Lower lobe of right lung (tissue), 2 donors: ENCODE results near the gene TBXAS1. TPM values are rescaled to one million over a fixed set of nuclear protein-coding genes. Genes with fewer than 3 reads are reported as not detected.

Experiments
- ATAC-seq, 2 donors: fragments of 200-7000 bp; cut with Tn5 transposase; one replicate each; pipeline ENCODE4 v1.9.1; 2020 to 2022; ENCODE audit warnings: mild to moderate bottlenecking in 2 of 2, moderate library complexity in 2 of 2
- DNase-seq: peaks from one replicate; pipeline ENCODE4 v3.0.0-alpha.2; 2020
- H3K27ac ChIP-seq: fragments of 200-600 bp; one replicate; pipeline ENCODE4 v1.8.0; 2022
- H3K27me3 ChIP-seq: fragments of 200-600 bp; one replicate; pipeline ENCODE4 v1.8.0; 2022; ENCODE audit warnings: low read depth
- H3K36me3 ChIP-seq: fragments of 200-600 bp; one replicate; pipeline ENCODE4 v1.8.0; 2022; ENCODE audit warnings: mild to moderate bottlenecking
- H3K4me1 ChIP-seq: fragments of 200-600 bp; one replicate; pipeline ENCODE4 v1.8.0; 2022
- H3K4me3 ChIP-seq: fragments of 200-600 bp; one replicate; pipeline ENCODE4 v1.8.0; 2022; ENCODE audit warnings: mild to moderate bottlenecking
- H3K9me3 ChIP-seq: fragments of 200-600 bp; one replicate; pipeline ENCODE4 v1.8.0; 2022
- intact Hi-C: fragments of 100-400 bp; cut with DNase I; formaldehyde crosslinking; loops from one replicate; pipeline ENCODE4 v1.11.0; 2022
- total RNA-seq: library from RNA; stranded (reverse); fragmentation: NEBNext Ultra II Directional; extraction: Animal tissue kit (Norgen Biotek cat#: 25700); gene quantifications from one replicate; pipeline ENCODE4 v1.2.1, GENCODE V29; 2021
- TF ChIP-seq, protein P1 (sequence below): fragments of 200-600 bp; IDR thresholded peaks from one replicate; pipeline ENCODE4 v1.8.0; 2022; ENCODE audit warnings: antibody characterized with exemption, mild to moderate bottlenecking
- donor health status: DM: no; HTN: yes; CAD: no; lungs with severe emphysema.

TBXAS1 gene
- total RNA-seq, 1 donor from 2014 or later, result 92.6 TPM

DNA sequence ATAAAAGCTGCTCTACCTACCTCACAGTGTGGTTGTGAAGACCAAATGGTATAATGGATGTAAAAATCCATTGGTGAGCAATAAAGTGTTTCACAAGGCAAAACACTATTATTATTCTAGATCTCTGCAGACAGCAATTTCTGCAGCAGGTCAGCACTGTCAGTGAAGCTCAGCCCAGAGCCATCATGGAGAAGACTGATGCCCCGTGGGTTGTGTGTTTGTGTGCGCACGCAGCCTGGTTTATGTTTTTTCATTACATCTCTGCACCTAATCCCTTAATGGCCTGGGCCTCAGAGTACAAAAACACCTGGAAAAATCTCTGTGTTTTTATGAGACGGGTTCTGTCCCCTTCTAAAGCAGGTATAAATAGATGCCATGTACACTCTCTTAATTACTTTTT lies 169.5 kb downstream of the TBXAS1 start:
- Histone ChIP-seq H3K27ac (no peak overlapping the region), H3K36me3 (no peaks in the 10 kb centered on the region), H3K4me3 (no peak overlapping the region), H3K4me1 (peaks cover 4% of the 10 kb centered on the region), H3K27me3 (no peaks in the 10 kb centered on the region), H3K9me3 (no peaks in the 10 kb centered on the region)
- TF ChIP-seq, protein P1, sequence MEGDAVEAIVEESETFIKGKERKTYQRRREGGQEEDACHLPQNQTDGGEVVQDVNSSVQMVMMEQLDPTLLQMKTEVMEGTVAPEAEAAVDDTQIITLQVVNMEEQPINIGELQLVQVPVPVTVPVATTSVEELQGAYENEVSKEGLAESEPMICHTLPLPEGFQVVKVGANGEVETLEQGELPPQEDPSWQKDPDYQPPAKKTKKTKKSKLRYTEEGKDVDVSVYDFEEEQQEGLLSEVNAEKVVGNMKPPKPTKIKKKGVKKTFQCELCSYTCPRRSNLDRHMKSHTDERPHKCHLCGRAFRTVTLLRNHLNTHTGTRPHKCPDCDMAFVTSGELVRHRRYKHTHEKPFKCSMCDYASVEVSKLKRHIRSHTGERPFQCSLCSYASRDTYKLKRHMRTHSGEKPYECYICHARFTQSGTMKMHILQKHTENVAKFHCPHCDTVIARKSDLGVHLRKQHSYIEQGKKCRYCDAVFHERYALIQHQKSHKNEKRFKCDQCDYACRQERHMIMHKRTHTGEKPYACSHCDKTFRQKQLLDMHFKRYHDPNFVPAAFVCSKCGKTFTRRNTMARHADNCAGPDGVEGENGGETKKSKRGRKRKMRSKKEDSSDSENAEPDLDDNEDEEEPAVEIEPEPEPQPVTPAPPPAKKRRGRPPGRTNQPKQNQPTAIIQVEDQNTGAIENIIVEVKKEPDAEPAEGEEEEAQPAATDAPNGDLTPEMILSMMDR, result no peak
- no peak for ATAC-seq
- no peak for DNase-seq
- intact Hi-C loops, result no loop called here

DNA sequence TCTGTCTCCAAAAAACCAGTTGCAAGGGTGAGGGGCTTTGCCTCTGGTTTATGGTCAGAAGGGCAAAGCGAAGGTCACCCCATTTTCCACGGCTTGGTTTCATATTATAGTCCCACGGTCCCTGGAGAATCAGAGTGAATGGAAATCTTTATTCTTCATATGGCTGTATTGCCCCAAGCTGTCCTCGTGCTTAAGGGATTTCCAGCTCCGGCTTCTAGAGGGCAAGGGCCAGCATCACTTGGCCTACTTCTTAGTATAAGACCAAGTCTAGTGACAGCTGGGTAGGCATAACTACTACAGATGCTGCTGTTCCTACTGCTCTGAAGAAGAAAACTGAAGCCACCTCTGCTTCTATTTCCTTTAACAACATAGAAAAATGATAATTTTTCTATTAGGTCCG lies 170.5 kb downstream of the TBXAS1 start:
- DNase-seq, result no peak
- intact Hi-C loops, result no loop called here
- no peaks in the 10 kb centered on the region for H3K27me3 ChIP-seq
- no peak overlapping the region for H3K27ac ChIP-seq
- TF ChIP-seq, protein P1, result no peak
- H3K36me3 ChIP-seq, result no peaks in the 10 kb centered on the region
- no peaks in the 10 kb centered on the region for H3K9me3 ChIP-seq
- no peak for ATAC-seq
- H3K4me3 ChIP-seq, result no peak overlapping the region
- H3K4me1 ChIP-seq, result peaks cover 4% of the 10 kb centered on the region

DNA sequence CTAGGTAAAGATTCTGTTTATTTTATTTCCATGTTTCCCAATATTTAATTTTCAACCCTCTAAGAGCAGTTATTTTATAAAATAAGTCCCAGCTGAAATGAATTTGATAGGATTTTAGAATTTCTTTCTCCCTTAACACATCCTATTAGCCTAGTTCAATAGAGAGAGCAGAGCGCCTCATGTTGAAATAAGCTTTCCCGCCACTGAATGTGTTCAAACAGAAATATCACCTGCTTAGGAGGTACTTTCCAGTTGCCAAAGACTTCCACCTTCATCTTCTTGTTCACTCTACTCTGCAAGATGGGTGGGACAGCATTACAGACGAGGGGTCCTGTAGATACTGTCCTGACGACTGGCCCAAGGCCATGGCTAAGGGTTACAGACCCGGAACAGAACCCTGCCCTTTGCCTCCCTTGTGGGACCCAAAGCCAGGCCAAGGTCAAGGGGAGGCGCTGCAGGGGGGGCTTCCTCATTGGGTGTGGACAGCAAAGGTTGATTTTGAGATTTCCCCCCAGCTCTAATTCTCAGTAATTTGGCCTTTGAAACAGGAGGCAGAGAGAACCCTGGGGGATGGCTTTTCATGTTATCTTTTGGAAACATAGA lies 171.7 kb downstream of the TBXAS1 start:
- H3K4me1 ChIP-seq, result no peaks in the 10 kb centered on the region
- TF ChIP-seq, protein P1, result no peak
- ATAC-seq (no peak), DNase-seq (no peak)
- H3K27me3 ChIP-seq, result no peaks in the 10 kb centered on the region
- no peaks in the 10 kb centered on the region for H3K9me3 ChIP-seq
- no peaks in the 10 kb centered on the region for H3K36me3 ChIP-seq
- H3K27ac ChIP-seq, result no peak overlapping the region
- intact Hi-C loops, result loop anchor here (10.0 kb wide), 3 partner anchors 226 to 386 kb away; partner anchors contain the start of gene HIPK2
- no peak overlapping the region for H3K4me3 ChIP-seq

DNA sequence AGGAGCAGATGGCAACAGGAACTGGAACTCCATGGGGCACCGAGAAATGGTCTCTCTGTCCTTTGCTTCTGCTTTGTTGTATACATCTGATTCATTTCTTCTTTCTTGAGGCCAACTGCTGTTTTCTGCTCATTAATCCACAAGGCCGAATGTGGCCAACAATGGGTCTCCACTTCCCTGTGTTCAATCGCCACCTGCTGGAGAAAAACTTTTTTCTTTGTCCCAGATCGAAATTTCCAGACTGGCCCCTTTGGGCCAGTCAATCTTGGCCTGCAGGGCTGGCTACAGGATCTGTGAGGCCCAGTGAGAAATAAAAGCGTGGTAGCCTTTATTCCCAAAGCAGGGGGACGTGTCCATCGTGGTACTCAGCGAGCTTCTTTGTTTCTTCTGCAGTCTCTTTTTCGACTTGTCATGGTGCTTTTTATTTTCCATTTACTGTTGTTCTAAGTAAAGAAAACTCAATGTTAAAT lies 174.9 kb downstream of the TBXAS1 start:
- intact Hi-C loops, result loop anchor here (10.0 kb wide), 3 partner anchors 229 to 389 kb away; partner anchors contain the start of gene HIPK2
- TF ChIP-seq, protein P1, result peak; percentile 51
- Histone ChIP-seq H3K4me1 (no peaks in the 10 kb centered on the region), H3K27me3 (no peaks in the 10 kb centered on the region), H3K36me3 (no peaks in the 10 kb centered on the region), H3K9me3 (no peaks in the 10 kb centered on the region), H3K27ac (no peak overlapping the region), H3K4me3 (no peak overlapping the region)
- DNase-seq (no peak), ATAC-seq (no peak)

DNA sequence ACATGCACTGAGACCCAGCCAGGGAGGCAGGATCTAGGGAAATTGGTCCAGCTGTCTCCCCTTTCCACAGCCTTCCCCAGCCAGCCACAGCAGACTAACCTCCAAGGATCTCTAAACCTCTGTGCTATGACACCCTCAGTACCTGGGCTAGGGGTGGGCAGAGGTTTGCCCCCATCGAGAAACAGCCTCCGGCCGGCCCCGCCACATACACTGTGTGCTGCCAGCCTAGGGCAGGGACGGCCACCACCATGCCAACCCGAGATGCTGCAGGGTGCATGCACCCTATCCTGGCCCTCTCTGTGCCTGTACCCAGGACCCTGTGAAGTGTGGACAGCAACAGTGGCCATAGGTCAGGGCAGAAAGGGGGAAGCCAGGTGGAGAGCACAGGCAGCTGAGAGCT lies 175.6 kb downstream of the TBXAS1 start:
- DNase-seq (no peak), ATAC-seq (no peak)
- TF ChIP-seq, protein P1, result no peak
- Histone ChIP-seq H3K36me3 (no peaks in the 10 kb centered on the region), H3K4me3 (no peak overlapping the region), H3K27ac (no peak overlapping the region), H3K27me3 (no peaks in the 10 kb centered on the region), H3K4me1 (no peaks in the 10 kb centered on the region), H3K9me3 (no peaks in the 10 kb centered on the region)
- intact Hi-C loops, result loop anchor here (10.0 kb wide), 3 partner anchors 230 to 390 kb away; partner anchors contain the start of gene HIPK2
